ENCODE results near the gene INTS11.

INTS11 gene

DNA sequence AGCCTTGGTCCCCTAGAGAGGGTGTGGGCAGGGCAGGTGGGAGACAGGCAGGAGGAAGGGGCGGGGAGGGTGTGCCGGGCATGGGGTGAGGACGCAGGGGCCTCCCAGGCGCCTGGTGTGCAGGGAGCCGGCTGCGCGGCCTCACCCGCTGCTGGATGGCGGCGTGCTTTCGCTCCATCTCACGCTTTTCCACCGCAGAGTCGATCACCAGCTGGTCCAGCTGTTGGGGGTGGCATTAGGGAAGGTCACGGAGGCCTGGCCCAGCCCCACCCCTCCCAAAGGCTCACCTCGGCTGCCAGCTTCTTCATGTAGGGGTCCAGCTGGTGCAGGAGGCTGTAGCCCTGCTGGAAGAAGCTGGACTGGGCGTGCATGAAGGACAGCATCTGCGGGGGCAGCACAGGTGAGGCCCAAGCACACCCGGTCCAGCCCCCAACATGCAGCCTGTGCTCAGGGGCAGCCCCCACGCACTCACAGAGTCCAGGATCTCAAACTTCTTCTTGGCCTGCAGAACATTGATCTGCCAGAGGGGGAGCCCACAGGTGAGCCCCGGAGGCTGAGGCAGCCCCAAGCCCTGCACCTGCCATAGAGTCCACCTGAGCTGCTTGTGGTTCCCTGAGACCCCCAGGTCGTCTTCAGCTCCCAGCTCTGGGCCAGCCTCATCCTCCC, 24.6 kb downstream of the INTS11 start:
- no peak for DNase-seq (ENCODE audit: low read depth, low spot score)

DNA sequence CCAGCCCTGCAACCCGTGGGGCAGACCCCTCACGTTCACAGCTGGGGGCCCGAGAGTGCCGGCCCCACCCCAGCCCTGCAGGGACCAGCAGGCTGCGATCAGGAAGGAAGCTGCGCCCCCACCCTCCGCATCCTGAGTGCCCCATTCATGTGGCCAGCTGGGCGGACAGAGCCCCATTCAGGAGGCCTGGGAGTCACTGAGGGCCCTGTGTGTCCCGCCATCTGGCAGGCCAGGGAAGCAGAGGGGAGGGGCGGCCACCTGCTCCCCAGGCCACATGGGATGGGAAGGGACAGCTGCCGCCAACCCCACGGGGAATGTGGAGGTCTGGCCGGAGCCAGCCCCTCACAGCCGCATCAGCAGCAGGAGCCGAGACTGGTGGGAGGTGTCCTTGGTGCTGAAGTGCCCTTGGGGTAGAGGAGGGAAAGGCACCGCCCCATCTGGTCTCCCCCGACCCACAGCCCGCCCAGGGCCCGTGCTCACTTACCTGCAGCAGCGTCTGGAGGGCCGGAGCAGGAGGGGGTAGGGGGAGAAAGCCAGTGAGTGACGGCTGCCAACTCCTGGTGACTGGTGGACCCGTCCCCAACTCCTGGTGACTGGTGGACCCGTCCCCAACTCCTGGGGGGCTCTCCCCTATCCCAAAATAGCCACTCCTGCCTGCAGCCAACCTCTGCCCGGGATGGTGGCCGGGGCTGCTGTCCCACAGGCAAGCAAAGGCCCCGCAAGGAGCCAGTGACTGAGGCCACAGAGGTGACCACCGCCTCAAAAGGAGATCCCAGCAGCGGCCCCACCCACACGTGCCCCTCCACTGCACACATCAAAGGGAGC, 25.4 kb downstream of the INTS11 start:
- no peak for DNase-seq (ENCODE audit: low read depth, low spot score)

DNA sequence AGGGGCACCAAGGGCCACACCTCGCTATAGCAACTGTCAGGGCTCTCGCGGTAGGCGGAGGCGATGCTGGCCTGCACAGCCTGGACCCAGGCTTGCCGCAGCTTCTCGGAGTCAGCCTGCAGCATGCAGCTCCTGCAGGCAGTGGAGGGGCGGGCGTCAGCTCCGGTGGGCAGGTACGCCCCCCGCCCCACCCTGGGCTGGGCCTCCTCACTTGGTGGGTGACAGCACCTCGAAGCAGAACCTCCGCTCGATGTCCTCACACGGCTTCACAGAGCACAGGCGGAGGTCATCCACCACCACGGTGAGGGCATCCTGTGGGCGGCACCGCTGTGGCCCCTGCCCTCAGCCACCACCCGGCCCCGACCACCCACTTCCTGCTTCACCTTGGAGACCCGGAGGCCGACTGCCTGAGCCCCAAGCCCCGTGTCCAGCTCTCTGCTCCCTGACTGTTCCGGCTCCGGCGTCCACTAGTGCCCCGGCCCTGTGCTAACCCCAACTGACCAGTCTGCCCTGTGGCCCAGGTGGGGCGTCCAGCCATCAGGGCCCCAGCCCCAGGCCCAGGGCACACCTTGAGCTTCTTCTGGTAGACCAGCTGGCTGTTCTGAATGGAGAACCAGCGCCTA, 26.5 kb downstream of the INTS11 start:
- DNase-seq (ENCODE audit: low read depth, low spot score), result no peak

GRCh38 chr1:1296070-1297061, 28.1 kb downstream of the INTS11 start:
- no peak for DNase-seq (ENCODE audit: low read depth, low spot score)

- no peak for DNase-seq (ENCODE audit: low read depth, low spot score)
Observed at GRCh38 chr1:1295154-1295923, 29.1 kb downstream of the INTS11 start.

DNA sequence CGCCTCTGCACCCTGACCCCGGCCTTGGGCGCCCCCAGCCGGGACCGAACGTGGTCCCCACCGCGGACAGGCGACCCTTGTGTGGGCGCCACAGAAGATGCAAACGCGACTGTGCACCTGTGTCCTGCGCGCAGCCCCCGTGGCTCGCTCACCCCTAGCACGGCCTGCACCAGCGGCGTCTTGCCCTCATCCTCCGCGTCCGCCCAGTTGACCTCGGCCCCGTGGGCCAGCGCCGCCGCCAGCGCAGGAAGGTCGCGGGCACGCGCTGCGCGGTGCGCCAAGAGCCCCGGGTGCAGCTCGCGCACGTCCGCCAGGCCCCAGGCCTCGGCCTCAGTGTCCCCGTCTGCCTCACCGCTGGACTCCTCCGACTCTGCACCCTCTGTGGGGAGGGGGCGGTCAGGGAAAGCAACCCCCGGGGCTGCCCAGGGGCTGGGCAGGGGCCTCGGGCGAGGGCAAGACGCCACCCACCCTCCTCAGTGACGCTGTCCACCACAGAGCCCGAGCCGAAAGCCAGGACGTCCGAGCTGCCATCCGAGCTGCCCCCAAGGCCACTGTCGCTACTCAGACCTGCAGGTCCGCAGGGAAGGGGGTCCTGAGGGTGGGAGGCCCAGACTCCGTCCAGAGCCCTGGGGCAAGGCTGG, 30.1 kb downstream of the INTS11 start:
- DNase-seq (ENCODE audit: low read depth, low spot score), result no peak

DNA sequence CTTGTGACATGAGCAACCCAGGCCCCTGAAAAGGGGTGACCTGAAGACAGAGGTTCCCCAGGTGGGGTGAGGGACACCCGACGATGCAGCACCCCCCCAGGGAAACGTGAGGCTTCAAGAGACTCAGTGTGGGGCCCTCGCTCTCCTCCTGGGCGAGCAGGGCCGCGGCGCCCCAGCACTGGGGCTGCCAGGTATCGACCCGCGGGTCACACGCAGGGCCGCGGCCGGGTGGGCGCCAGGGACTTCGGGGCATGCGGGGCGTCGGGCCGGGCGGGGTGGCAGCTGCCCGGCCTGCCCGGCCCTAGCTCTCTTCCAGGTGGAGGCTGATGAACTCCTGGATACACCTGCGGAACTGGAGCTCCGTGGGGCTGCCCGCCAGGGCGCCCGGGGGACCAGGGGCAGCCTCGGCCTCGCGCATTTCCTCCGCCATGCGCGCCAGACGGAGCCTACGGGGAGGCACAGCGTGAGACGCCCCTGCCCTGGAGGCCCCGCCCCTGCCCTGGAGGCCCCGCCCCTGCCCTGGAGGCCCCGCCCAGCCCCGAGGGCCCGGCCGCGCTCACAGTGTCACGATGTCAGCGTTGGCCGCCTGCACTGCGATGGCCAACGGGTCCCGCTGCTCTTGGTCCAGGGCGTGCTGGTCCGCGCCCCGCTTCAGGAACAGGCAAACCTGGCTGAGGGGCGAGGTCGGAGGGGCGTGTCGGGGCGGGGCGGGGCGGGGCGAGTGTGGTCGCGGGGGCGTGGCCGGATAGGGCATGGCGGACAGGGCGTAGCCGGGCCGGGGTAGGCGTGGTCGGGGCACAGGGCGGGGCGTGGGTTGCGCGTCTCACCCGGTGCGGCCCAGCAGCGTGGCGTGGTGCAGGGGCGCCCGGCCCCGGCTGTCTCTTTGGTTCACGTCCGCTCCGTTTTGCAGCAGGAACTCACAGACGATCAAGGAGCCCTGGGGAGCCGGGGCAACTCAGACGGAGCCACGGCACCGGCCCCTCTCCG, 30.9 kb downstream of the INTS11 start:
- no peak for DNase-seq (ENCODE audit: low read depth, low spot score)

- DNase-seq (ENCODE audit: low read depth, low spot score), result no peak
Observed at GRCh38 chr1:1292851-1293250, 31.6 kb downstream of the INTS11 start.

DNA sequence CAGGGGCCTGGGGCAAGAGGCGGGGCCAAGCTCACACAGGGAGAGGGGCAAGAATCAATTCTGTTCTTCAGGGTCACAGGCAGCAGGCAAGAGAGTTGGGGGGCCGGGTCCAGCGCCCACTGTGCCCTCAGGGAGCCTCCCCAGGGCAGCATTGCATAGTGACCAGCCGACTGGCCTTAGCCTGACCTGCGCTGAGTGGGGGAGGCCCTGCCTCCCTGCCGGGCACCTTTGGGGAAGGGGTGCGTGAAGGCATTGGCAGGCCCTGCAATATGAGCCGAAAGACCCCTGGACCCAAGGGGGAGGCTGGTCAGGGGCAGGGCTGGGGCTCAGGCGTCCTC, 32.0 kb downstream of the INTS11 start:
- no peak for DNase-seq (ENCODE audit: low read depth, low spot score)

- DNase-seq (ENCODE audit: low read depth, low spot score), result no peak
Observed at GRCh38 chr1:1291548-1292441, 32.7 kb downstream of the INTS11 start.

- no peak for DNase-seq (ENCODE audit: low read depth, low spot score)
Observed at GRCh38 chr1:1291023-1291528, 33.4 kb downstream of the INTS11 start.

DNA sequence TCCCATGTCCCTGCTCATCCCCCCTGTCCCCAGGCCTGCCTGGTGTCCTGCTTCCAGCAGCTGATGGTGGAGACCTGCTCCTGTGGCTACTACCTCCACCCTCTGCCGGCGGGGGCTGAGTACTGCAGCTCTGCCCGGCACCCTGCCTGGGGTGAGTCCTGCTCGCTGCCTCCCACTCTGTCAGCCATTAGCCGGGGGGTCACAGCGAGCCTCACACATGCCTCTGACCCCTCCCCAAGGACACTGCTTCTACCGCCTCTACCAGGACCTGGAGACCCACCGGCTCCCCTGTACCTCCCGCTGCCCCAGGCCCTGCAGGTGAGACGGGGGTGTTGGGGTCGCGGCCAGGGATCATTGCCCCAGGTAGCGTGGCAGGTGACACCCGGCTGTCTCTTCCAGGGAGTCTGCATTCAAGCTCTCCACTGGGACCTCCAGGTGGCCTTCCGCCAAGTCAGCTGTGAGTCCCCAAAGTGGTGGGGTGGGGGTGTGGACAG, 34.2 kb downstream of the INTS11 start:
- no peak for DNase-seq (ENCODE audit: low read depth, low spot score)

DNA sequence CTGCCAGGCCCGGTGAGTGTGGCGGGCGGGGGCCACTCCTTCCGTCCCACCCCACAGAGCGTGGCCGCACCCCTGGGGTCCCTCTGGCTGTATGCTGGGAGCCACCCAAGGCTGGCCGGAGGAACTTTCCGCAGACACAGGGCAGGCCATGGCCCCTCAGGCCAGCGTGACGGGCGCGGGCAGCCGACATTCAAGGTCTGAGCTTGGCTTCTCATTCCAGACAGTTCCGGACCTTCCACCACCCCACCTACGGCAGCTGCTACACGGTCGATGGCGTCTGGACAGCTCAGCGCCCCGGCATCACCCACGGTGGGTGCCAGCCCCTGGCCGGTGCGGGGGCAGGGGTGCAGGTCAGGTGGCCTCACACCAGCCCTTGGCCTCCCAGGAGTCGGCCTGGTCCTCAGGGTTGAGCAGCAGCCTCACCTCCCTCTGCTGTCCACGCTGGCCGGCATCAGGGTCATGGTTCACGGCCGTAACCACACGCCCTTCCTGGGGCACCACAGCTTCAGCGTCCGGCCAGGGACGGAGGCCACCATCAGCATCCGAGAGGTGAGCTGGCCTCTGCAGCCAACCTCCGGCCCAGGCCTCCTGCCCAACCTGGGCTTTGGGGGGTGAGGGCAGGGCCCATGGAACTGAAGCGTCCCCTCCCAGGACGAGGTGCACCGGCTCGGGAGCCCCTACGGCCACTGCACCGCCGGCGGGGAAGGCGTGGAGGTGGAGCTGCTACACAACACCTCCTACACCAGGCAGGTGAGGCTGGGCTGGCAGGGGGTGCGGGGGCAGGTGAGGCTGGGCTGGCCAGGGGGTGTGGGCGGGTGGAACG, 37.0 kb downstream of the INTS11 start:
- no peak for DNase-seq (ENCODE audit: low read depth, low spot score)

- no peak for DNase-seq (ENCODE audit: low read depth, low spot score)
Observed at GRCh38 chr1:1286313-1287261, 37.9 kb downstream of the INTS11 start.

DNA sequence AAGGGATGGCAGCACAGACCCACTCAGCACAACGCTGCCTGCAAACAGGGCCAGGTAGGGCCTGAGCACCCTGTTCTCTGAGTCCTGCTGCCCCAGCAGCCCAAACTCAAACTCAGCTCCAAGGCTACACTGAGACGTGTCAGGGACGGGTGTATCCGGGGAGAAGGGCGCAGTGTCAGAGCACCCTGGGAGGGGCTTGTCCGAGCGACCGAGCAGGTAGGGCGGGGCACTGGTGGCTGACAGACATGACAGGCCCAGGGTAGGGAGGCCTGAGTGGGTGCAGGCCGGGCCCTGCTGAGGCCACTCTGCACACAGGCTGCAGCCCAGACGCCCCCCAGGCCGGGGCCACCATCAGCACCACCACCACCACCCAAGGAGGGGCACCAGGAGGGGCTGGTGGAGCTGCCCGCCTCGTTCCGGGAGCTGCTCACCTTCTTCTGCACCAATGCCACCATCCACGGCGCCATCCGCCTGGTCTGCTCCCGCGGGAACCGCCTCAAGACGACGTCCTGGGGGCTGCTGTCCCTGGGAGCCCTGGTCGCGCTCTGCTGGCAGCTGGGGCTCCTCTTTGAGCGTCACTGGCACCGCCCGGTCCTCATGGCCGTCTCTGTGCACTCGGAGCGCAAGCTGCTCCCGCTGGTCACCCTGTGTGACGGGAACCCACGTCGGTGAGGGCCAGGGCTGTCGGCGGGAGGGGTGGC, 38.7 kb downstream of the INTS11 start:
- DNase-seq (ENCODE audit: low read depth, low spot score), result no peak
